ENCODE measurements around the gene EME1.
"Not testable (repeated sequence)": the region's sequence is repeated elsewhere in the genome, so short reads cannot be mapped to it uniquely, and the experiment has no call there.

The EME1 gene

DNA sequence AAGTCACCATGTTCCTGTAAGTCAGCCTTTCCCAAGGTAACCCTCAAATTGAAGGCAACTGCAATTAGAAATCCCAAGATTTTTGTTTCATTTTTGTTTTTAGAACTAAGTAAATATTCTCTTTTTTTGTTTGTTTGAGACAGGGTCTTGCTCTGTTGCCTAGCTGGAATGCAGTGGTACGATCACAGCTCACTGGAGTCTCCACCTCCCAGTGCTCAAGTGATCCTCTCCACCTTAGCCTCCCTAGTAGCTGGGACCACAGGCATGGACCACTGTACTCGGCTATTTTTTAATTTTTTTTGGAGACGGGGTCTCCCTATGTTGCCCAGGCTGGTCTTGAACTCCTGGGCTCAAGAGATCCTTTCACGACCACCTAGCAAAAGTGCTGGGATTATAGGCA is 34.9 kb downstream of the EME1 start:
- no peaks in the 10 kb centered on the region; the same call in 1 of the 2 replicates for H3K27me3 ChIP-seq (replicated peaks; ENCODE audit: insufficient read depth, low read length)
- no peak overlapping the region for H3K9ac ChIP-seq (ENCODE audit: low read length)
- no peaks in the 10 kb centered on the region for H3K79me2 ChIP-seq (ENCODE audit: low read length)
- no peaks in the 10 kb centered on the region for H4K20me1 ChIP-seq (ENCODE audit: insufficient read depth, low read length)
- no peaks in the 10 kb centered on the region for H3K4me1 ChIP-seq (ENCODE audit: low read length)
- H3K27ac ChIP-seq (ENCODE audit: low read length), result no peak overlapping the region
- H3K9me3 ChIP-seq (replicated peaks; ENCODE audit: insufficient read depth, low read length), result no peaks in the 10 kb centered on the region
- no peaks in the 10 kb centered on the region for H3F3A ChIP-seq (ENCODE audit: insufficient read depth, low read length)
- H3K9me2 ChIP-seq (replicated peaks; ENCODE audit: insufficient read depth, low read length), result no peaks in the 10 kb centered on the region
- DNase-seq, result no peak
- H3K36me3 ChIP-seq (replicated peaks; ENCODE audit: insufficient read depth, low read length), result no peaks in the 10 kb centered on the region
- no peak overlapping the region for H3K4me2 ChIP-seq (ENCODE audit: low read depth, low read length)
- H3K4me3 ChIP-seq (ENCODE audit: low read length), result no peak overlapping the region
- no peak overlapping the region for H2AFZ ChIP-seq (ENCODE audit: low read length)
- no peak for TF ChIP-seq EZH2phosphoT487 (IDR thresholded peaks at IDR 0.05; ENCODE audit: low read length)
- TF ChIP-seq, protein P1, sequence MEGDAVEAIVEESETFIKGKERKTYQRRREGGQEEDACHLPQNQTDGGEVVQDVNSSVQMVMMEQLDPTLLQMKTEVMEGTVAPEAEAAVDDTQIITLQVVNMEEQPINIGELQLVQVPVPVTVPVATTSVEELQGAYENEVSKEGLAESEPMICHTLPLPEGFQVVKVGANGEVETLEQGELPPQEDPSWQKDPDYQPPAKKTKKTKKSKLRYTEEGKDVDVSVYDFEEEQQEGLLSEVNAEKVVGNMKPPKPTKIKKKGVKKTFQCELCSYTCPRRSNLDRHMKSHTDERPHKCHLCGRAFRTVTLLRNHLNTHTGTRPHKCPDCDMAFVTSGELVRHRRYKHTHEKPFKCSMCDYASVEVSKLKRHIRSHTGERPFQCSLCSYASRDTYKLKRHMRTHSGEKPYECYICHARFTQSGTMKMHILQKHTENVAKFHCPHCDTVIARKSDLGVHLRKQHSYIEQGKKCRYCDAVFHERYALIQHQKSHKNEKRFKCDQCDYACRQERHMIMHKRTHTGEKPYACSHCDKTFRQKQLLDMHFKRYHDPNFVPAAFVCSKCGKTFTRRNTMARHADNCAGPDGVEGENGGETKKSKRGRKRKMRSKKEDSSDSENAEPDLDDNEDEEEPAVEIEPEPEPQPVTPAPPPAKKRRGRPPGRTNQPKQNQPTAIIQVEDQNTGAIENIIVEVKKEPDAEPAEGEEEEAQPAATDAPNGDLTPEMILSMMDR (IDR thresholded peaks at IDR 0.05; ENCODE audit: low read length), result no peak
- TF ChIP-seq EZH2 (optimal IDR thresholded peaks at IDR 0.05; ENCODE audit: low read depth, low read length), result no peak

DNA sequence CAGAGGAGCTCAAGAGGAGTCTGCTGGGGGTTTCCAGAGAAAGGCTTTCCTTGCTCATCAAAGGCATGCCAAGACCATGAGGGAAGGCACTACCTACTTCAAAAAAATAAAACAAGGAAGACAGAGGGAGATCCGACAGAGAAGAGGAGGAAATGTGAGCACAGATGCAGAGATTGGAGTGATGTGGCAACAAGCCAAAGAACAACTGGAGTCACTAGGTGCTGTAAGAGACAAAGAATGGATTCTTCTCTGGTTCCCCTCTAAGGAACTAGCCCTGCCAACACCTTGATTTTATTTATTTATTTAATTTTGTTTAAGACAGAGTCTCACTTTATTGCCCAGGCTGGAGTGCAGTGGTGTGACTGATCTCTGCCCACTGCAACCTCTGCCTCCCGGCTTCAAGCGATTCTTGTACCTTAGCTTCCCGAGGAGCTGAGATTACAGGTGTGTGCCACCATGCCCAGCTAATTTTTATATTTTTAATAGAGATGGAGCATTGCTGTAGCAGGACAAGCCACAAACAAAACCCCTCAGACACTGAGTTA is 39.2 kb downstream of the EME1 start:
- Histone ChIP-seq H3K9ac (ENCODE audit: low read length) (no peak overlapping the region), H3K9me2 (replicated peaks; ENCODE audit: insufficient read depth, low read length) (no peaks in the 10 kb centered on the region), H3K4me2 (ENCODE audit: low read depth, low read length) (no peak overlapping the region), H3K4me1 (ENCODE audit: low read length) (no peaks in the 10 kb centered on the region), H3K36me3 (replicated peaks; ENCODE audit: insufficient read depth, low read length) (no peaks in the 10 kb centered on the region), H2AFZ (ENCODE audit: low read length) (no peak overlapping the region), H3K9me3 (replicated peaks; ENCODE audit: insufficient read depth, low read length) (no peaks in the 10 kb centered on the region), H3K79me2 (ENCODE audit: low read length) (no peaks in the 10 kb centered on the region), H3K27ac (ENCODE audit: low read length) (no peak overlapping the region), H3K4me3 (ENCODE audit: low read length) (no peak overlapping the region), H3F3A (ENCODE audit: insufficient read depth, low read length) (no peaks in the 10 kb centered on the region), H3K27me3 (replicated peaks; ENCODE audit: insufficient read depth, low read length) (no peaks in the 10 kb centered on the region), H4K20me1 (ENCODE audit: insufficient read depth, low read length) (no peaks in the 10 kb centered on the region)
- DNase-seq, result no peak
- no peak for TF ChIP-seq EZH2 (optimal IDR thresholded peaks at IDR 0.05; ENCODE audit: low read depth, low read length)
- TF ChIP-seq, protein P1 (IDR thresholded peaks at IDR 0.05; ENCODE audit: low read length), result no peak
- no peak for TF ChIP-seq EZH2phosphoT487 (IDR thresholded peaks at IDR 0.05; ENCODE audit: low read length)

DNA sequence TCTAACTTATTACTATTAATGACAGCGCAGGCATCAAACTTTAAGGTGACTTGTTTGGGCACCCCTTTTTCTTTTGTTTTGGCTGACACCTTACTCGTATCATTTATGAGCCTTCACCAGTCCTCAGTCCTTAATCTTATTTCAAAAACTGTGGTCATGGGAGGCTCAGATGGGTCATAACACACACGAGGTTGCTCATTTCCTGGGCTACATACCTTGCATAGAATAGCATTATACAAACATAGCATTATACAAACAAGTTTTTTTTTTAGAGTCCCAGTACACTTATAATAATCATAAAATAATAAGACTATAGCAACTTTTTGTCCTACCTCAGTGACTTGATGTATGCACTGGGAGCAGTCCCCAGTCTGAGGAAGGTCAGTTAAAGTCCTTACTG is 41.8 kb downstream of the EME1 start:
- H3K36me3 ChIP-seq (replicated peaks; ENCODE audit: insufficient read depth, low read length), result no peaks in the 10 kb centered on the region
- no peak overlapping the region for H3K27ac ChIP-seq (ENCODE audit: low read length)
- H3K9me2 ChIP-seq (replicated peaks; ENCODE audit: insufficient read depth, low read length), result no peaks in the 10 kb centered on the region
- H3K4me2 ChIP-seq (ENCODE audit: low read depth, low read length), result no peak overlapping the region
- no peaks in the 10 kb centered on the region for H3K4me1 ChIP-seq (ENCODE audit: low read length)
- DNase-seq, result no peak
- no peaks in the 10 kb centered on the region for H4K20me1 ChIP-seq (ENCODE audit: insufficient read depth, low read length)
- no peak overlapping the region for H3K4me3 ChIP-seq (ENCODE audit: low read length)
- H3K79me2 ChIP-seq (ENCODE audit: low read length), result no peaks in the 10 kb centered on the region
- TF ChIP-seq, protein P1 (IDR thresholded peaks at IDR 0.05; ENCODE audit: low read length), result no peak
- no peak for TF ChIP-seq EZH2phosphoT487 (IDR thresholded peaks at IDR 0.05; ENCODE audit: low read length)
- TF ChIP-seq EZH2 (optimal IDR thresholded peaks at IDR 0.05; ENCODE audit: low read depth, low read length), result no peak
- no peak overlapping the region for H2AFZ ChIP-seq (ENCODE audit: low read length)
- no peaks in the 10 kb centered on the region for H3F3A ChIP-seq (ENCODE audit: insufficient read depth, low read length)
- H3K27me3 ChIP-seq (replicated peaks; ENCODE audit: insufficient read depth, low read length), result no peaks in the 10 kb centered on the region
- no peak overlapping the region for H3K9ac ChIP-seq (ENCODE audit: low read length)
- no peaks in the 10 kb centered on the region for H3K9me3 ChIP-seq (replicated peaks; ENCODE audit: insufficient read depth, low read length)

DNA sequence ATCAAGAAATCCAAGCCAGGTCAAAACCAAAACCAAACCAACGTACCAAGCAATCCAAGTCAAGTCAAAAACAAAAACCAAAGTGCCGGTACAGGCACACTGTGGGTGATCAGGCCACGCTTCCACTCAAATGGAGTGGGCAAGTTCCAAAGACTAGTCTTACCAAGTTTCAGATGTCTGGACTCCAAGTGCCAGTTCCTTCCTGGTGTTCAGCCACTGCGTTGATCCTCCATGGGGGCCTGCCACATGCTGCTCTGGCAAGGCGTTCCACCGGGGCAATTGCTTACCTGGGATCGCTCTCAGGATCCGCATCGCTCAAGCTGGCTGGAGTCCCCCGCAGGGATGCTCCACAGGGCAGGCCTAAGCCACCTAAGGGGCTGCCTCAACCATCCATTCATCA is 46.5 kb downstream of the EME1 start:
- not testable (repeated sequence) for DNase-seq; H2AFZ ChIP-seq (ENCODE audit: low read length); H3K4me1 ChIP-seq (ENCODE audit: low read length); H3F3A ChIP-seq (ENCODE audit: insufficient read depth, low read length); H3K27me3 ChIP-seq (replicated peaks; ENCODE audit: insufficient read depth, low read length); H3K27ac ChIP-seq (ENCODE audit: low read length); H3K79me2 ChIP-seq (ENCODE audit: low read length); H3K4me2 ChIP-seq (ENCODE audit: low read depth, low read length); H3K36me3 ChIP-seq (replicated peaks; ENCODE audit: insufficient read depth, low read length); H4K20me1 ChIP-seq (ENCODE audit: insufficient read depth, low read length); H3K4me3 ChIP-seq (ENCODE audit: low read length); H3K9me3 ChIP-seq (replicated peaks; ENCODE audit: insufficient read depth, low read length); H3K9me2 ChIP-seq (replicated peaks; ENCODE audit: insufficient read depth, low read length); H3K9ac ChIP-seq (ENCODE audit: low read length)
